ENCODE measurements around the gene ELAVL1. TPM values are rescaled to one million over a fixed set of nuclear protein-coding genes. Genes with fewer than 3 reads are reported as not detected.

The ELAVL1 gene
- total and polyA plus RNA-seq, 2 experiments from 2014 or later, result 81.6 to 143 TPM

GRCh38 chr19:7940841-7941240 is 64.6 kb downstream of the ELAVL1 start (continued):
- no peak for TF ChIP-seq REST (IDR thresholded peaks at IDR 0.05; ENCODE audit: unreplicated experiment)

GRCh38 chr19:7934766-7935165 is 70.7 kb downstream of the ELAVL1 start:
- Histone ChIP-seq H3F3A (replicated peaks; ENCODE audit: low read depth) (peaks cover 20% of the 10 kb centered on the region), H3K9me2 (ENCODE audit: insufficient read depth) (no peaks in the 10 kb centered on the region), H3K4me1 (ENCODE audit: insufficient read depth) (no peaks in the 10 kb centered on the region), H3K79me2 (replicated peaks; ENCODE audit: insufficient read depth) (peaks cover 18% of the 10 kb centered on the region), H3K36me3 (ENCODE audit: insufficient read depth) (peaks cover 35% of the 10 kb centered on the region), H3K4me2 (no peak overlapping the region), H3K27ac (ENCODE audit: low read depth) (no peak overlapping the region), H3K27me3 (ENCODE audit: insufficient read depth) (no peaks in the 10 kb centered on the region), H2AFZ (no peak overlapping the region), H3K4me3 (no peak overlapping the region), H4K20me1 (replicated peaks; ENCODE audit: insufficient read depth) (peaks cover 22% of the 10 kb centered on the region)
- Mint-ChIP-seq H3K9me3 (no peaks in the 10 kb centered on the region), H3K27me3 (ENCODE audit: insufficient read depth, low read depth, poor library complexity) (peaks cover 3% of the 10 kb centered on the region), H3K36me3 (ENCODE audit: low read depth) (peaks cover 74% of the 10 kb centered on the region), H3K27ac (no peak overlapping the region), H3K4me1 (no peaks in the 10 kb centered on the region; the same call in 2 of the 3 replicates), H3K4me3 (no peak overlapping the region)
- ATAC-seq (no peak), DNase-seq (ENCODE audit: low spot score) (no peak)
- TF ChIP-seq CREB1 (CRISPR knock-in tag; IDR thresholded peaks at IDR 0.05; ENCODE audit: low read depth) (no peak), ETS1 (IDR thresholded peaks at IDR 0.05) (no peak), CTCF (conservative IDR thresholded peaks at IDR 0.05; ENCODE audit: low read depth in 2 of 2) (no peak), EZH2 (IDR thresholded peaks at IDR 0.05; ENCODE audit: low read depth, unreplicated experiment) (no peak), REST (IDR thresholded peaks at IDR 0.05; ENCODE audit: unreplicated experiment) (no peak), EZH2phosphoT487 (IDR thresholded peaks at IDR 0.05; ENCODE audit: unreplicated experiment) (no peak), ZNF114 (CRISPR knock-in tag; IDR thresholded peaks at IDR 0.05) (no peak)
